Skin epidermis (tissue), 12 donors: Measurements from ENCODE around the gene NKD2.
"Not testable (repeated sequence)": the region's sequence is repeated elsewhere in the genome, so short reads cannot be mapped to it uniquely, and the experiment has no call there.

Source experiments
- H3K27ac ChIP-seq, 21 experiments: fragments of 200-600 bp; sonication (generic) in 11 of 21; one replicate each; pipeline ENCODE4 v1.5.0; 2020; ENCODE audit warnings: mild to moderate bottlenecking in 3 of 21, inconsistent platforms in 2 of 21, moderate library complexity in 2 of 21
- H3K4me3 ChIP-seq, 7 experiments: fragments of 200-600 bp; sonication (generic) in 2 of 7; one replicate each; pipeline ENCODE4 v1.5.0; 2020; ENCODE audit warnings: inconsistent platforms in 2 of 7, mild to moderate bottlenecking in 2 of 7, moderate library complexity in 1 of 7

Gene NKD2

GRCh38 chr5:1008451-1009358, at the start of gene NKD2:
TSS of gene NKD2 (plus strand) at chr5:1008802. CDS start at chr5:1009058, 256 bp downstream.
- H3K4me3 ChIP-seq, result peak within 1 kb of the TSS; percentile 34 to 55 (median 42)
- H3K27ac ChIP-seq, result peak within 1 kb of the TSS in 18 of 21 experiments; percentile 8 to 85 (median 50)

GRCh38 chr5:959581-960531, 48.7 kb upstream of the NKD2 start:
- Histone ChIP-seq H3K4me3 (no peak overlapping the region), H3K27ac (no peak overlapping the region)

- H3K4me3 ChIP-seq, result no peak overlapping the region
- H3K27ac ChIP-seq, result no peak overlapping the region
Measured at GRCh38 chr5:960551-960950, 48.1 kb upstream of the NKD2 start.

- Histone ChIP-seq H3K27ac (peak overlapping the region in 1 of 21 experiments; percentile 14), H3K4me3 (no peak overlapping the region)
Measured at GRCh38 chr5:961002-961710, 47.4 kb upstream of the NKD2 start.

GRCh38 chr5:961711-962240, 46.8 kb upstream of the NKD2 start:
- Histone ChIP-seq H3K27ac (peak overlapping the region in 2 of 21 experiments; percentile 2 to 14), H3K4me3 (no peak overlapping the region)

GRCh38 chr5:962386-962785, 46.2 kb upstream of the NKD2 start:
- Histone ChIP-seq H3K4me3 (no peak overlapping the region), H3K27ac (peak overlapping the region in 5 of 21 experiments; percentile 2 to 60 (median 14))

- H3K4me3 ChIP-seq, result no peak overlapping the region
- peak overlapping the region in 12 of 21 experiments; percentile 5 to 75 (median 64) for H3K27ac ChIP-seq
Measured at GRCh38 chr5:962801-963200, 45.8 kb upstream of the NKD2 start.

- H3K27ac ChIP-seq, result peak overlapping the region in 14 of 21 experiments; percentile 5 to 75 (median 61)
Measured at GRCh38 chr5:963310-963672, 45.3 kb upstream of the NKD2 start.

GRCh38 chr5:963673-964531, 44.7 kb upstream of the NKD2 start:
- no peak overlapping the region for H3K4me3 ChIP-seq
- peak overlapping the region in 15 of 21 experiments; percentile 11 to 75 (median 60) for H3K27ac ChIP-seq

More at GRCh38 chr5:963310-963672, 45.3 kb upstream of the NKD2 start:
- H3K4me3 ChIP-seq, result no peak overlapping the region

- Histone ChIP-seq H3K4me3 (no peak overlapping the region), H3K27ac (peak overlapping the region in 12 of 21 experiments; percentile 5 to 75 (median 58))
Measured at GRCh38 chr5:964821-965220, 43.8 kb upstream of the NKD2 start.

GRCh38 chr5:965604-966344, 42.8 kb upstream of the NKD2 start:
- Histone ChIP-seq H3K4me3 (no peak overlapping the region), H3K27ac (peak overlapping the region in 5 of 21 experiments; percentile 29 to 71 (median 69))

GRCh38 chr5:966345-966710, 42.3 kb upstream of the NKD2 start:
- no peak overlapping the region for H3K4me3 ChIP-seq
- no peak overlapping the region for H3K27ac ChIP-seq

- Histone ChIP-seq H3K27ac (no peak overlapping the region), H3K4me3 (no peak overlapping the region)
Measured at GRCh38 chr5:966941-967340, 41.7 kb upstream of the NKD2 start.

- Histone ChIP-seq H3K27ac (peak overlapping the region in 10 of 21 experiments; percentile 5 to 75 (median 48)), H3K4me3 (no peak overlapping the region)
Measured at GRCh38 chr5:968881-969280, 39.7 kb upstream of the NKD2 start.

GRCh38 chr5:969408-969839, 39.2 kb upstream of the NKD2 start:
- peak overlapping the region in 7 of 21 experiments; percentile 5 to 75 (median 41) for H3K27ac ChIP-seq
- H3K4me3 ChIP-seq, result no peak overlapping the region

- H3K27ac ChIP-seq, H3K4me3 ChIP-seq: not testable (repeated sequence)
Measured at GRCh38 chr5:972575-972974, 36.0 kb upstream of the NKD2 start.

GRCh38 chr5:976849-977751, 31.5 kb upstream of the NKD2 start:
- H3K27ac ChIP-seq, result peak overlapping the region in 1 of 21 experiments; percentile 14
- H3K4me3 ChIP-seq, result no peak overlapping the region
